Measurements from ENCODE around the gene CPNE9.

Gene CPNE9

DNA sequence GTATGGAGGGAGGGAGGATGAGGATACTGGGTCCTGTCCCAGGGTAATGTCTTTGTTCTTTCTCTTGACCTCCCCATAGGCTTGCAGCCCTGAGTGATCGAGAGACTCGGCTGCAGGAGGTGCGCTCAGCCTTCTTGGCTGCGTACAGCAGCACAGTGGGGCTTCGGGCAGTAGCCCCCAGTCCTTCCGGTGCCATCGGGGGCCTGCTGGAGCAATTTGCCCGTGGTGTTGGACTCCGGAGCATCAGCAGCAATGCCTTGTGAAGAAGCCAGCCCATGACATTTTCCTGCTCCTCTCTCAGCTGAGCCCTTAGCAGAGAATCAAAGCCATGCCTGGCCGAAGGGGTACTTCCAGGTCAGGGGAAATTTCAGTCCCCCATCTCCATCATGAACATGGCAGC, 1.9 kb upstream of the CPNE9 start:
- Histone ChIP-seq H3K36me3 (ENCODE audit: control insufficient read depth, insufficient read depth, low read length, severe bottlenecking) (peaks cover 28% of the 10 kb centered on the region), H3K4me3 (ENCODE audit: low read length) (no peak overlapping the region), H3K9me3 (ENCODE audit: control insufficient read depth, low read length) (no peaks in the 10 kb centered on the region), H3K27me3 (replicated peaks; ENCODE audit: control insufficient read depth, insufficient read depth, low read length) (peaks cover 10% of the 10 kb centered on the region), H3K9ac (ENCODE audit: low read length) (no peak overlapping the region), H3K4me1 (ENCODE audit: control insufficient read depth, insufficient read depth, low read length) (peaks cover 7% of the 10 kb centered on the region)
- no peak for DNase-seq (ENCODE audit: low read depth)

- H3K4me3 ChIP-seq (ENCODE audit: low read length): no peak overlapping the region
- H3K9me3 ChIP-seq (ENCODE audit: control insufficient read depth, low read length): no peaks in the 10 kb centered on the region
- H3K36me3 ChIP-seq (ENCODE audit: control insufficient read depth, insufficient read depth, low read length, severe bottlenecking): peaks cover 14% of the 10 kb centered on the region
- no peak overlapping the region for H3K9ac ChIP-seq (ENCODE audit: low read length)
- peaks cover 7% of the 10 kb centered on the region for H3K4me1 ChIP-seq (ENCODE audit: control insufficient read depth, insufficient read depth, low read length)
- no peak for DNase-seq (ENCODE audit: low read depth)
- H3K27me3 ChIP-seq (replicated peaks; ENCODE audit: control insufficient read depth, insufficient read depth, low read length): peaks cover 10% of the 10 kb centered on the region
These were observed 393 bp upstream of the CPNE9 start for GRCh38 chr3:9703240-9703639.

DNA sequence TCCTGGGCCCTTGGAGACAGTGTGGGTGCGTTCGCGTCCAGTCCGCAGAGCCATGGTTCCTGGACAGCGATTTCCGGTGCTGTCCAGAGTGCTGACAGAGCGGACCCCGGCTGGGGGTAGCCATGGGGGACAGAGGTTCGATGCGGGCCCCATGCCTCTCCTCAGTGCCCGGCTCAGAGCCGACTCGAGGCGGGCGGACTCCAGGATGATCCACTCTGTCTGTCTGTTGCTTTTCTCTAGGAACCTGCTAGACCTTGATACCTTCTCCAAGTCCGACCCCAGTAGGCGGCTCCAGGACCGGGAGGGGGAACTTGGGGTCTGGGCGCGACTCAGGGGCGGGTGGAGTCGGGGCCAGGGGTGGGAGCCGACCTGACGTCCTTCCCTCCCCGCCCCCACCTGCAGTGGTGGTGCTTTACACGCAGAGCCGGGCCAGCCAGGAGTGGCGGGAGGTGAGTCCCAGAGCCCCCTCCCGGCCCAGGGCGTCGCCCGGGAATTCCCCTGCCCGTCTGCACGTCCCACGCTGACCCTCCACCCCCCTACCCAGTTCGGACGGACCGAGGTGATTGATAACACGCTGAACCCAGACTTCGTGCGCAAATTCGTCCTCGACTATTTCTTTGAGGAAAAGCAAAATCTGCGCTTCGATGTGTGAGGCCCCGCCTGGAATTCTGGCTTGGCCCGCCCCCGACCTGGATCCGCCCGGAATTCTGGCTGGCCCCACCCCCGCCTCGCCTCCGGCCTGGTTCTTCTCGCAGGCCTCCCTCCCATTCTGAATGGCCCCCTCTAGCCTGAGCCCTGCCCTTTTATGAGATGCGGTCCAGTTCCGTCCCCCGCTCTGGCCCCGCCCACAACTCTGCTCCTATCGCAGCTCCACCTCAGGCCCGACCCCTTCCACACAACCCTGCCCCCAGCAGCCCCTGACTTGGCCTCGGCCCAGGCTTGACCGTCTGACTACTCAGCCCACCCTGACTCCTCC, 1.0 kb downstream of the CPNE9 start:
- DNase-seq (ENCODE audit: low read depth): peak; percentile 58
- H3K4me3 ChIP-seq (ENCODE audit: low read length): peak overlapping the region; percentile 68
- H3K4me1 ChIP-seq (ENCODE audit: control insufficient read depth, insufficient read depth, low read length): peaks cover 7% of the 10 kb centered on the region
- H3K9ac ChIP-seq (ENCODE audit: low read length): no peak overlapping the region
- H3K9me3 ChIP-seq (ENCODE audit: control insufficient read depth, low read length): no peaks in the 10 kb centered on the region
- H3K36me3 ChIP-seq (ENCODE audit: control insufficient read depth, insufficient read depth, low read length, severe bottlenecking): peaks cover 12% of the 10 kb centered on the region
- peaks cover 10% of the 10 kb centered on the region for H3K27me3 ChIP-seq (replicated peaks; ENCODE audit: control insufficient read depth, insufficient read depth, low read length)

DNA sequence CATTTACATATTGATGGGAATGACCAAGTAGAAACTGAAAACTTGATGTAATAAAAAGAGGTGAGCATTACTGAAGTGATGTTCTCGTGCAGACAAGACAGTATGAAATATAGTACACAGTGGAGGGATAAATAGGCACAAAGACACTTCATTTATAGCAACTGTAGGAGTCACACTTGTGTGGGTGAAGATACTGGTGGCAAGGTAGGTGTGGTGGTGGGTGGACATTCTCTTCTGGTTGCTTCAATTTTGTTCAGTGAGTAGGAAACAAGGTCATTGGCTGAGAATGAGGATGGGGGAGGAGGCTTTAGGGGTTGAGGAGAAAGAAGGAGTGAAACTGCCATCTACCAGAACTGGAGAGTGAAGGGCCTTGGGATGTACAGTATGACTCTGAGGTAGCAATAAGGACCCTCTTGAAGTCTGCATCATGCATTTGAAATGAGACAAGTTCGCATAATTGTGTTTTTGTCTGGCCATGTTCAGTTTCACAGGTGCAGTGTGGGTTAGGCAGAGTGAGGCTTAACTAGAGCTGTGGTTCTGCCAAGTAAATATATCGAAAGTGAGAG, 6.6 kb downstream of the CPNE9 start:
- no peak for DNase-seq (ENCODE audit: low read depth)
- no peaks in the 10 kb centered on the region for H3K9me3 ChIP-seq (ENCODE audit: control insufficient read depth, low read length)
- no peak overlapping the region for H3K4me3 ChIP-seq (ENCODE audit: low read length)
- H3K9ac ChIP-seq (ENCODE audit: low read length): no peak overlapping the region
- H3K36me3 ChIP-seq (ENCODE audit: control insufficient read depth, insufficient read depth, low read length, severe bottlenecking): no peaks in the 10 kb centered on the region
- peaks cover under 1% of the 10 kb centered on the region for H3K4me1 ChIP-seq (ENCODE audit: control insufficient read depth, insufficient read depth, low read length)
- H3K27me3 ChIP-seq (replicated peaks; ENCODE audit: control insufficient read depth, insufficient read depth, low read length): peaks cover 17% of the 10 kb centered on the region

DNA sequence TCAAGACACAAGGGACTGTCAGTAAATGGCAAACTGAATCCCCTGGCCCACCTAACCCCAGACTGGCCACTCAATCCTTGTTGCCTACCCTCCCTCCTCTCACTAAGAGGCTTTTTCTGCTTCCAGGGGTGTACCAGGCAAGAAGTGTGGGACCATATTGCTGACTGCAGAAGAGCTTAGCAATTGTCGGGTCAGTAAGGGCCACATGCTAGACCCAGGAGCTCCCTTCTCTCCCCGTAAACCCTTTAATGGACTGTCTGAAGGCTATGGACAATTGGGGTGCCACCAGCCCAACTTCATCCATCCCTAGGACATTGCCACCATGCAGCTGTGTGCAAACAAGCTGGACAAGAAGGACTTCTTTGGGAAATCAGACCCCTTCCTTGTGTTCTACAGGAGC, 8.8 kb downstream of the CPNE9 start:
- Histone ChIP-seq H3K4me1 (ENCODE audit: control insufficient read depth, insufficient read depth, low read length) (peaks cover 14% of the 10 kb centered on the region), H3K27me3 (replicated peaks; ENCODE audit: control insufficient read depth, insufficient read depth, low read length) (peaks cover 17% of the 10 kb centered on the region), H3K9ac (ENCODE audit: low read length) (no peak overlapping the region), H3K36me3 (ENCODE audit: control insufficient read depth, insufficient read depth, low read length, severe bottlenecking) (no peaks in the 10 kb centered on the region), H3K4me3 (ENCODE audit: low read length) (no peak overlapping the region), H3K9me3 (ENCODE audit: control insufficient read depth, low read length) (no peaks in the 10 kb centered on the region)
- no peak for DNase-seq (ENCODE audit: low read depth)

- no peak for DNase-seq (ENCODE audit: low read depth)
- Histone ChIP-seq H3K36me3 (ENCODE audit: control insufficient read depth, insufficient read depth, low read length, severe bottlenecking) (no peaks in the 10 kb centered on the region), H3K9ac (ENCODE audit: low read length) (no peak overlapping the region)
These were observed 9.5 kb downstream of the CPNE9 start for GRCh38 chr3:9713142-9713541.

GRCh38 chr3:9715136-9715535, 11.5 kb downstream of the CPNE9 start:
- H3K4me1 ChIP-seq (ENCODE audit: control insufficient read depth, insufficient read depth, low read length): peaks cover 14% of the 10 kb centered on the region
- H3K27me3 ChIP-seq (replicated peaks; ENCODE audit: control insufficient read depth, insufficient read depth, low read length): peaks cover 17% of the 10 kb centered on the region
- H3K4me3 ChIP-seq (ENCODE audit: low read length): no peak overlapping the region
- H3K36me3 ChIP-seq (ENCODE audit: control insufficient read depth, insufficient read depth, low read length, severe bottlenecking): no peaks in the 10 kb centered on the region
- H3K9me3 ChIP-seq (ENCODE audit: control insufficient read depth, low read length): no peaks in the 10 kb centered on the region
- DNase-seq (ENCODE audit: low read depth): no peak
- peak overlapping the region; percentile 52 for H3K9ac ChIP-seq (ENCODE audit: low read length)

More at GRCh38 chr3:9713142-9713541, 9.5 kb downstream of the CPNE9 start:
- Histone ChIP-seq H3K9me3 (ENCODE audit: control insufficient read depth, low read length) (no peaks in the 10 kb centered on the region), H3K4me3 (ENCODE audit: low read length) (no peak overlapping the region), H3K27me3 (replicated peaks; ENCODE audit: control insufficient read depth, insufficient read depth, low read length) (peaks cover 17% of the 10 kb centered on the region), H3K4me1 (ENCODE audit: control insufficient read depth, insufficient read depth, low read length) (peaks cover 14% of the 10 kb centered on the region)

DNA sequence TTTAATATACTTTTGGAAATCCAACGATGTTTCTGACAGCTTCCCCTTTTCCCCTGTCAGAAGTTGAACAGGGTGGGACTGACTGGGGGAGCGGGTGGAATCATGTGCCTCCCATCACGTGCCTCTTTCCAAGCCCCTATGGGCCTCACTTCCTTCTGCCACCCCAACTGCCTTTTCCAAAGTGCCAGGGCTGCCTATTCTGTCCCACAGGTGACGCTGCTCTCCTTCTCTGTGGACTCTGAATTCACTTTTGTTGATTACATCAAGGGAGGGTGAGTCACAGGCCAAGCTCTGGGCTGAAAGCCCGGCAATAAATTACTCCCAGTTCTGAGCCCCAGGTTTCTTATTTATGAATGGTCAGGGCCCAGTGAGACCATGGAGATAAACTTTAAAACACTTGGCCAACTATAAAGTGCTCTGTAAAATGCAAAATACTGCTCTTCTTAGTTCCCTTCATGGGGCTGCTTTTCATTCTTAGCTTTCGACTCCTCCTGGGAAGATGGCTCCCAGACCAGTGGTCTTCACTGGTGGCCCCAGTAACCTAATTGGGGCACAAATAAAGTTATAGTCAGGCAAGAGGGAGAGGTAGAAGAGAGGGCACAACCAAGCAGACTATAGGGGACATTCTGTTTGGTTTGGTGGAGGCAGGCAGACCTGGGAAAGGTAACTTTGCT, 12.3 kb downstream of the CPNE9 start:
- H3K9me3 ChIP-seq (ENCODE audit: control insufficient read depth, low read length): no peaks in the 10 kb centered on the region
- DNase-seq (ENCODE audit: low read depth): peak; percentile 96
- peak overlapping the region; percentile 82 for H3K9ac ChIP-seq (ENCODE audit: low read length)
- peaks cover 14% of the 10 kb centered on the region for H3K4me1 ChIP-seq (ENCODE audit: control insufficient read depth, insufficient read depth, low read length)
- no peaks in the 10 kb centered on the region for H3K36me3 ChIP-seq (ENCODE audit: control insufficient read depth, insufficient read depth, low read length, severe bottlenecking)
- H3K4me3 ChIP-seq (ENCODE audit: low read length): peak overlapping the region; percentile 66
- peaks cover 15% of the 10 kb centered on the region for H3K27me3 ChIP-seq (replicated peaks; ENCODE audit: control insufficient read depth, insufficient read depth, low read length)

DNA sequence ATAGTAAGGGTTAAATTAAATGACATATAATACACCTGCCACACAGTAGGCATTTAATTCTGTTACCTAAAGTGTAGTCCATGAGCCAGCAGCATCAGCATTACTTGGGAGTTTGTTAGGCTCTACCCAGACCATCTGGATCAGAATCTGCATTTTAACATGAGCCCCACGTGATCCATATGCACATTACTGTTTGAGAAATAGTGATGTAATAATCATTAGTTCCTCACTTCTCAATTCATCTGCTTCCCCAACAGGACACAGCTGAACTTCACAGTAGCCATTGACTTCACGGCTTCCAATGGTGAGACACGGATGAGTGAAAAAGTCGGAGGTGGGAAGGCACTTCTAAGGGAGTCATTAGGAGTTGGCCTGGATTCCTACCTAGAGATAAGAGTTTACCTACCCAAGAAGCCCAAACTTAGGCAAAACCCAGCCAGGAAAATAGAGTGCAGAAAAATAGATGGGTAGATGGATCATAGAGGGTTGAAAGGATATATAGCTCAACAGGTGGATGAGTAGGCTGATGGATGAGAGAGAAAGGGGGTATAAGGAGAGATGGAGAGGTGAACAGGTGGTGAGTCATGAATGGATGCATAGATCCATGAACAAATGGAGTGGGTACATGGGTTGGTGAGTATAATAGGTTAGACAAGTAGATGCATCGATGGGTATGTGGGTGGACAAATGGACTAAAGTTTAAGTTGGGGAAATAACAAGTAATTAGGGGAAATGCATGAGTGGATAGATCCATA, 13.3 kb downstream of the CPNE9 start:
- no peak overlapping the region for H3K4me3 ChIP-seq (ENCODE audit: low read length)
- DNase-seq (ENCODE audit: low read depth): no peak
- H3K27me3 ChIP-seq (replicated peaks; ENCODE audit: control insufficient read depth, insufficient read depth, low read length): peaks cover 9% of the 10 kb centered on the region
- no peaks in the 10 kb centered on the region for H3K36me3 ChIP-seq (ENCODE audit: control insufficient read depth, insufficient read depth, low read length, severe bottlenecking)
- H3K9me3 ChIP-seq (ENCODE audit: control insufficient read depth, low read length): no peaks in the 10 kb centered on the region
- H3K4me1 ChIP-seq (ENCODE audit: control insufficient read depth, insufficient read depth, low read length): peaks cover 14% of the 10 kb centered on the region
- H3K9ac ChIP-seq (ENCODE audit: low read length): no peak overlapping the region

GRCh38 chr3:9717563-9717962, 13.9 kb downstream of the CPNE9 start:
- H3K27me3 ChIP-seq (replicated peaks; ENCODE audit: control insufficient read depth, insufficient read depth, low read length): peaks cover 4% of the 10 kb centered on the region
- DNase-seq (ENCODE audit: low read depth): no peak

More at GRCh38 chr3:9717563-9717962, 13.9 kb downstream of the CPNE9 start:
- H3K36me3 ChIP-seq (ENCODE audit: control insufficient read depth, insufficient read depth, low read length, severe bottlenecking): no peaks in the 10 kb centered on the region
- H3K4me1 ChIP-seq (ENCODE audit: control insufficient read depth, insufficient read depth, low read length): peaks cover 14% of the 10 kb centered on the region
- H3K9me3 ChIP-seq (ENCODE audit: control insufficient read depth, low read length): no peaks in the 10 kb centered on the region
- H3K9ac ChIP-seq (ENCODE audit: low read length): no peak overlapping the region
- H3K4me3 ChIP-seq (ENCODE audit: low read length): no peak overlapping the region
